Uterus (tissue), 2 donors: ENCODE measurements around the gene SLC9A5.

Source experiments
- CTCF ChIP-seq, 4 experiments: fragments of 200-600 bp in 2 of 4; fragments of 450-650 bp in 2 of 4; sonication (generic) in 2 of 4; IDR thresholded peaks; one replicate each; pipeline ENCODE4 v1.5.1; 2016 to 2019; ENCODE audit warnings: antibody characterized with exemption in 4 of 4, mild to moderate bottlenecking in 2 of 4, moderate library complexity in 1 of 4
- POLR2A ChIP-seq, 2 donors: fragments of 450-650 bp; IDR thresholded peaks; one replicate each; pipeline ENCODE4 v1.6.1; 2016; ENCODE audit warnings: antibody characterized with exemption in 2 of 2, mild to moderate bottlenecking in 1 of 2, moderate library complexity in 1 of 2

DNA sequence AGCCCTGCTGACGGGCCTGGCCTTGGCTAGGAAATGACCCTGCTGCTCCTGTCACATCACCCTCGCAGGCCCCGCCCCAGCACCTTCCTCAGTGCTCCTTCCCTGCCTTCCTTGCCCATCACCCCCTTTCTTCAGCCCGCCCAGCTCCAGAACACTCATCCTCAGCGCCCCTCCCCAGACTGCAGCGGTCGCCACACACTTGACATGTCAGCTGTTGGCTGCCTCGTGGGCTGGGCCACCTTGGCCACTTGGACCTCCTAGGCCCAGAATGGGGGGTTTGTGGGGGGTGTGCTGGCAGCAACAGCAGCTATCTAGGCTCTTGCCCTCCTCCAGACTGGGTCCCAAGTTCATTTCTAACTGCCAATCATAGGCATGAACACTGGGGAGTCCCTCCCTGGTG is 39.2 kb upstream of the SLC9A5 start:
- no peak for TF ChIP-seq CTCF (IDR thresholded peaks at IDR 0.05)
- no peak for TF ChIP-seq POLR2A (IDR thresholded peaks at IDR 0.05)
